ENCODE results near the gene ARHGEF4.

The ARHGEF4 gene

GRCh38 chr2:130834931-130835765 is 1.6 kb upstream of the ARHGEF4 start:
- DNase-seq (ENCODE audit: low spot score): no peak

GRCh38 chr2:130835766-130836015 is 1.0 kb upstream of the ARHGEF4 start:
- DNase-seq (ENCODE audit: low spot score): no peak

- no peak for DNase-seq (ENCODE audit: low spot score)
Observed at GRCh38 chr2:130837175-130837810, 579 bp downstream of the ARHGEF4 start.

GRCh38 chr2:130837811-130838565 is 1.3 kb downstream of the ARHGEF4 start:
- DNase-seq (ENCODE audit: low spot score): no peak

GRCh38 chr2:130839011-130839780 is 2.5 kb downstream of the ARHGEF4 start:
- no peak for DNase-seq (ENCODE audit: low spot score)

GRCh38 chr2:130840506-130840905 is 3.8 kb downstream of the ARHGEF4 start:
- DNase-seq (ENCODE audit: low spot score): no peak

- DNase-seq (ENCODE audit: low spot score): no peak
Observed at GRCh38 chr2:130841741-130842365, 5.1 kb downstream of the ARHGEF4 start.

- no peak for DNase-seq (ENCODE audit: low spot score)
Observed at GRCh38 chr2:130842770-130843169, 6.1 kb downstream of the ARHGEF4 start.

- DNase-seq (ENCODE audit: low spot score): no peak
Observed at GRCh38 chr2:130843321-130843985, 6.7 kb downstream of the ARHGEF4 start.

- DNase-seq (ENCODE audit: low spot score): no peak
Observed at GRCh38 chr2:130844161-130844560, 7.4 kb downstream of the ARHGEF4 start.

GRCh38 chr2:130845505-130846085 is 8.9 kb downstream of the ARHGEF4 start:
- no peak for DNase-seq (ENCODE audit: low spot score)

- DNase-seq (ENCODE audit: low spot score): no peak
Observed at GRCh38 chr2:130846233-130846632, 9.5 kb downstream of the ARHGEF4 start.

GRCh38 chr2:130846686-130847375 is 10.1 kb downstream of the ARHGEF4 start:
- no peak for DNase-seq (ENCODE audit: low spot score)

GRCh38 chr2:130847776-130848525 is 11.2 kb downstream of the ARHGEF4 start:
- no peak for DNase-seq (ENCODE audit: low spot score)

GRCh38 chr2:130848526-130849210 is 12.0 kb downstream of the ARHGEF4 start:
- no peak for DNase-seq (ENCODE audit: low spot score)

GRCh38 chr2:130849896-130850787 is 13.4 kb downstream of the ARHGEF4 start:
- no peak for DNase-seq (ENCODE audit: low spot score)

GRCh38 chr2:130850788-130851623 is 14.3 kb downstream of the ARHGEF4 start:
- DNase-seq (ENCODE audit: low spot score): no peak

Data from GM03348 (cell line).